Erythroblast (primary cell): ENCODE measurements around the gene RAB44.
"Not testable (repeated sequence)": the region's sequence is repeated elsewhere in the genome, so short reads cannot be mapped to it uniquely, and the experiment has no call there.

Source experiments
- GATA1 ChIP-seq: IDR thresholded peaks from 2 replicates; pipeline ENCODE4 v1.6.1; 2011; ENCODE audit warnings: low read depth, mild to moderate bottlenecking, control low read depth, low read length, moderate library complexity
- POLR2A ChIP-seq: IDR thresholded peaks from 2 replicates; pipeline ENCODE4 v1.6.1; 2011; ENCODE audit warnings: mild to moderate bottlenecking, low read length

- TF ChIP-seq POLR2A, GATA1: not testable (repeated sequence)
These were observed 7.4 kb downstream of the RAB44 start for GRCh38 chr6:36704961-36705577.
